RPMI8226 (cell line): ENCODE measurements around the gene DLEC1.

Experiments used
- DNase-seq: peaks from one replicate; pipeline ENCODE4 v3.0.0-alpha.2; 2015

DLEC1 gene

DNA sequence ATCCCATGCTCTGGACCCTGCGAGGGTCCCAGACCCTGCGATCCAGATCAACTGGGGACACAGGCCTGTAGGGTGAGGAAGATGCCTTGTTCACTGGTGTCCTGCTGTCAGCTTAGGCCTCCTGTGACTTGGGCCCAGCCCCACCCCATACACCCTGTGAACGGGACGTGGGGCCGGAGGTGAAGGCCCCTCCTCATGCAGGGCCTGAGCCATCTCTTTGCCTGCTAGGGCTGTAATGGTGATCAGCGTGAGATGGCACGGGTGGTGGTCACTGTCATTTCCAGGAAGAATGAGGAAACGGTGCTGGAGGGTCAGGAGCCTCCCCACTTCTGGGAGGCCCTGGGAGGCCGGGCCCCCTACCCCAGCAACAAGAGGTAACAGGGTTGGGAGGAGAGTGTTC, 36.1 kb upstream of the DLEC1 start:
- DNase-seq, result no peak

DNA sequence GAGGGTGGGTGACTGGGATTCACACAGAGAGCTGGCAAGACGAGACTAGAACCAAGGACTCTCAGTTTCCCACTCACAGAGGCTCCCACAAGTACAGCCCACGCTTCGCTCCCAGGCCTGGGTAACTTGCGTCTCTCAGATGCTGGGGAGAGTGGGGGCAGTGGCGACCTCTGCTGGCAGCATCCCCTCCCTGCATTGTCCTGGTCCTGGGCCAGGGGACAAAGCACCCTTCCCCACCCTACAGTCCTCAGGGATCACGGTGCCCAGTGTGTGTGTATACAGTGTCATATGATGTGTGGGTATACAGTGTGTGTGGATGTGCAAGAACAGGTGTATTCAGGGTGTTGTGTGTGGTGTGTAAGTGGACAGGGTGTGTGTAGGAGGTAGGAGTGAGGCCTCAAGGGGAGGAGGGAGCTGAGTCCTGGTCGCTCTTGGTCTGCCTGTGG, 35.6 kb upstream of the DLEC1 start:
- DNase-seq, result no peak

DNA sequence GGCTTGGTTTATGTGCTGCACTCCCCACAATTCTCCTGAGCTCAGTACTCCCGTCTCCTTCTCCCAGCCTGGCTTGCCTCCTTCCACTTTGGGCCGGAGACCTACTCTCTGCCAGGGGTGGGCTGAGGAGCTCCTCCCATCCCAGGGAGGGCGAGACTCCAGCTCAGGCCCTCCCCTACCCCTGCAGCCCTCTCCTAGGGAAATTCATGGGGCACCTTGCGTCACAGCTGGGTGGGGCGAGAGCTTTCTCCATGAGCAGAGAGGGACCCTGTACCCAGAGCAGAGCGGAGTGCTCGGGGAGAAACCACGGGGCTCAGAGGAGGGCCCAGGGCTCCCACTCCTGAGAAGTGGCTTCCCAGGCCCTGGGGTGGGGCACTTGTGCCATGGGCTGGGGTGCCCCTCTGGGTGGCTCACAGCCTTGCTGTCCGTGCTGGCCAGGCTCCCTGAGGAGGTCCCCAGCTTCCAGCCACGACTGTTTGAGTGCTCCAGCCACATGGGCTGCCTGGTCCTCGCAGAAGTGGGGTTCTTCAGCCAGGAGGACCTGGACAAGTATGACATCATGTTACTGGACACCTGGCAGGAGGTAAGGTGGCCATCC, 35.1 kb upstream of the DLEC1 start:
- no peak for DNase-seq

DNA sequence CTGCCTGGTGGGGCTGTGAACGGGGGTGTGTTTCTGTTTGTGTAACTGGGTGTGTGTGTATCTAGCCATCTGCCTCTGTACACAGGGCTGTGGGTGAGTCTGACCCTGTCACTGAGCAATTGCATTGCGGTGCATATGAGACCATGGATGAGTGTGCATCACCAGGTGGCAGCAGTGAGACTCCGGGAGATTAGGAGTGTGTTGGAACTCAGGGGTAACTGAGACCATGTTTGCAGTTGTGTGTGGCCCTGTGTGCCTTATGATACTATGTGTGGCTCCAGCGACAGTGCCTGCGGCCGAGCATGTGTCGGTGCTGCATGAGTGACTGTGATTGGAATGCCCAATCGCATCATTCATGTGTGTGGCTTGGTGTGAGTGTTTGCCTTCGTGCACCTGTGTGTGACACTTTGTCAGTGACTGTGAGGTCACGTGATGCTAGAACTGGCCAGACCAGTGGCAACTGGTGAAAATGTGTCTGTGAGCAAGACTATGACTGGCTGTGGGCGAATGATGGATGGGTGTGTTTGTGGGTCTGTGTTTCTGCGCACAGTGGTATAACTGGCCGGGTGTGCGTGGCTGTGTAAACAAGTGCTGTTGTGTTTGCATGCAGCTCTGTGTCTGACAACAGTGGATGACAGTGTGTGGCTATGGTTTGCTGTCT, 34.5 kb upstream of the DLEC1 start:
- DNase-seq, result peak; percentile 64

DNA sequence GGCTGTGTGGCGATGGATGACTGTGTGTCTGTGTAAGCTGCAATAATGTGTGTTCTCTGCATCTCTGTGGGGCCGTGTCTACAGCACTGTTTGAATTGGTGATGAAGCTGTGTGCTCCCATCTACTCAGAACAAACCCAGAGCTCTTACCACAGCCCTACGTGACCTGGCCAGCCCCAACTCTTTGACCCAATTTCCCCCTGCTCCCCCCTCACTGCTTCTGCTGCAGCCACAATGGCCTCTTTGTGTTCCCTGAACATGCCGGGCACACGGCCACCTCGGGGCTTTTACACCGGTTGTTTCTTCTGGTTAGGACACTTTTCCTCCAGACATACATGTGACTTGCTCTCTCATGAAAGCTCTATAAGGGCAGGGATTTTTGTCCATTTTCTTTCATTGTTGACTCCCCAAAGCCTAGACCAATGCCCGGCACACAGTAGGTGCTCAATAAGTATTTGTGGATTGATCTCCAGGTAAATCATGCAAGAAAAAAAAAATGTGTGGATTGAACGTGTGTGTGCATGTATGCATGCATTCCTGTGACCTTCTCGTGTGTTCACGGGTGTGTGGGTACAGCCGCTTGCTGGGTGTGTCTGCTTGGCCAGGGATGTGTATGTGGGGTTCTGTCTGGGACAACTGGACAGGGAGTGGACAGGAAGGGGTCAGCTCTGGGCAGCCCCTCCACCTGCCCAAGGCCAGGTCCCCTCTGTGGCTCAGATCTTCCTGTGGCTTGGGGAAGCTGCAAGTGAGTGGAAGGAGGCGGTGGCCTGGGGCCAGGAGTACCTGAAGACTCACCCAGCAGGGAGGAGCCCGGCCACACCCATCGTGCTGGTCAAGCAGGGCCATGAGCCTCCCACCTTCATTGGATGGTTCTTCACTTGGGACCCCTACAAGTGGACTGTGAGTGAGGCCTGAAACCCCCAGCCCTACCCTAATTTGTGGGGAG, 33.7 kb upstream of the DLEC1 start:
- no peak for DNase-seq

DNA sequence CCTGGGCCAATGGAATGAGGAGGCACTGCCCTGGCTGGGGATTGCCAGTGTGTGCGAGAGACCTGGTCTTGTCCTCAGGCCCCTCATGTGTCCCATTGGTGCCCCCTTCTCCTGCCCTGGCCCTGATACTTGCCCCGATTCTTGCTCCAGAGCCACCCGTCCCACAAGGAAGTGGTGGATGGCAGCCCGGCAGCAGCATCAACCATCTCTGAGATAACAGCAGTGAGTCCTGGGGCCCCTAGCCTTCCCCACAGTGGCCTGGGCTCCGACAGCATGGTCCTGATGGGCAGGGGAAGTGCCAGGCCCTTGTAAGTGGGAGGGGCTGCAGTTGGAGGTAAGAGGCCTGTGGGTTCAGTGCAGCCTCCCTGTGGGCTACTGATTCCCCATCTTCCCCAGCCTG, 33.0 kb upstream of the DLEC1 start:
- no peak for DNase-seq

DNA sequence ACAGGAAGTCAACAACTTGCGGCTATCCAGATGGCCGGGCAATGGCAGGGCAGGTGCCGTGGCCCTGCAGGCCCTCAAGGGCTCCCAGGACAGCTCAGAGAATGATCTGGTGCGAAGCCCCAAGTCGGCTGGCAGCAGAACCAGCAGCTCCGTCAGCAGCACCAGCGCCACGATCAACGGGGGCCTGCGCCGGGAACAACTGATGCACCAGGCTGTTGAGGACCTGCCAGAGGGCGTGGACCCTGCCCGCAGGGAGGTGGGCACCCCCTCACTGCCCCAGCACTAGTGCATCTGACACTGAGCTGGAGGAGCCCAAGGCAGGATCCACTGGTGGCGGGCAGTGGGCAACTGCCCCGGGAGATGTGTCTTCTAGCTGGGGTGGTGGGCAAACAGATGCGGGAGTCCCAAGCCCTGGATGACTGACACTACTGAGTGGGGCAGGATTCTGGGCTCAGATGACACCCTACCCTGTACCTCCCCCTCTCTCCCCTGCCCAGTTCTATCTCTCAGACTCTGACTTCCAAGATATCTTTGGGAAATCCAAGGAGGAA, 32.5 kb upstream of the DLEC1 start:
- no peak for DNase-seq

DNA sequence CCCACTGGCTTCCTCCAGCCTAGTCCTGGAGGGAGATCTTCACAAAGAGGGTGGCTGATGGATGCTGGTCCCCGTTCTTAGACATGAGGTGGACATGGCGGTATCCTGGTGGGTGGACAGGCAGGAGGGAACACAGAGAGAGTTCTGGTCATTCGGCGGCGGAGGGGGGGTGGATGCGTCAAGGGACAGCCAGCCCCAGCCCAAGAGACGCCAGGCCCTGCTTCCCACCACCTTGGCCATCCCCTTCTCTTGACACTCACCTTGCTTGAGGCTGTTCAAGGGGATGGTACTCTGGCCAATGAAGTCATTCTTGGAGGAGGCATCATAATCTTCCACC, 31.3 kb upstream of the DLEC1 start:
- DNase-seq, result no peak

DNA sequence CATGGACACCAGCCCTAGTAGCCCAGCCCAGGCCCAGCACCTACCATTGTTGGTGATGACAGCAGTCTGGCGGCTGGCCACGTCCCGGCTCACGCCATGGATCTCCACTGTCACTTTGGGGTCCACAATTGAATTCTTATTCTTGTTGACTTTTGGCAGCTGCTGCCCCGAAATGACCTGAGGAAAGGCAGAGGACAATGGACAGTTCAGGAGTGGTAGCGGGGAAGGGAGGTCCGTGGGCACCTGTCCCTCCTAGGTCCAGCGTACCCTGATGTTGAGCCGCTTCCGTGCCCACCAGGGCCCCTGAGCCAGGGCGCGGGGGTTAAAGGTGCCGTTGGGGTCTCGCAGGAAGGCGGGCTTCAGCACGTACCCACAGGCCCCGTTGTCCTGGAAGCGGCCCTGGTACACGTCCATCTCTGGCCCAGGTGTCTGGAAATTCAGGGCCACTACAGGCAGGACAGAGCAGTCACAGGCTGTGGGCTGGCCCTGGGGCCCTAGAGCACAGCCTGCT, 30.8 kb upstream of the DLEC1 start:
- DNase-seq, result no peak

DNA sequence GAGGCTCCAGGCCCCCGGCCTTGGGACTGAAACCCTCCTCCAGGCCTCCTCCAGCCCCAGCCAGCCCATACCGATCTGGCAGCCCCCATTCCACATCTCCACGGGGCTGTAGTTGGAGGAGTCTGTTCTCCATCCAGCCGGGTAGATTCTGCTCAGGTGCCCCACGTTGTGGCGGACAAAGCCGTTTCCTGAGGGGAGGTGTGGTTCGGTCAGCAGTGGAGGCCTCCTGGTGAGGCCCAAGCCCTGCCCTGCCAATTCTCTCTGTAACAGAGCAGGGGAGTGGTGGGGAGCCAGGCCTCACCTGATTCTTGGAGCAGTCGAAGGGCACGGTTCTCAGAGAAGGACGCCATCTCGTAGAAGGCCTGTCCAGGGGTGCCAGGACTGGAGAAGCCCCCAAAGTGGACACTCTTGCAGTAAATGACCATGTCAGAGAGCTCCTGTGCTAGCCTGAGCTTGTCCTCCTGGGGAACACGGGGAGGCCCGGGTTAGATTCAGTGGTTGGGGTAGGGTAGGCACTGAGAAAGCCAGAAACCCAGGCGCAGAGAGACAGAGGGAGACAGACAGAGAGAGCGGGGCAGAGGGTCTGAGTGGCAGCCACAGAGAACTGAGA, 29.9 kb upstream of the DLEC1 start:
- DNase-seq, result no peak

DNA sequence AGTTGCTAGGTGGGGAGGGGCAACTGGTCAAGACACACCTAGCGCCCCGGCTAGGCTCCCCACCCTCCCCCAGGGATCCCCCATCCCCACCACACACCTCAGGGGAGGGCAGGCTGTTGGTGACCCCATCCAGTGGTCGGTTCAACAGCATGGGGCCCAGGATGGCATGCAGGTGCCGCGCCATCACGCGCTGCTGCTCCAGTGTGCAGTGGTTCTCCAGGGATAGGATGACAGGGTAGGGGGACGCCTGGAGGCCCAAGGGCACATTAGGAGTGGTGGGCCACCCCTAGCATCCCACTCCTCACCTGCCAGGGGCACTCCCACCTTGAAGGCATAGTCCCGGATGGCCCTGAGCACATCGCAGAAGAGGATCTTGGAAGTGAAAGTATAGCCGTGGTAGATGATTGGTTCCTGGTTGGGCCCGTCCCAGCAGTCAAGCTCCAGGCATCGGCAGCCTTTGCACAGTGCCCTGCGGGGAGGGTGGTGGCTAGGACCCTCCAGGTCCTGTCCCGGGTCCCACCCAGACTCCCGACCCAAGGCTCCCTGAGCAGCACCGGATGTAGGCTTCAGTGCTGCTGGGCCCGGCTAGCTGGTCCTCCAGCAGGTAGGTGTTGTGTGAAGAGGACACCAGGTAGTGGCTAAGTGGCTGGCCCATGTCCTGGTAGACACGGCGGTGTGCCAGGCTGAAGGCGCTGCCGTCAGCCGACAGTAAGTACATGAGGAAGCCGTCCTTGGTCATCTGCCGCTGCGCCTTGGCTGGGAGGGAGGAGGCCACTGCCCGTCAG, 29.0 kb upstream of the DLEC1 start:
- DNase-seq, result no peak

DNA sequence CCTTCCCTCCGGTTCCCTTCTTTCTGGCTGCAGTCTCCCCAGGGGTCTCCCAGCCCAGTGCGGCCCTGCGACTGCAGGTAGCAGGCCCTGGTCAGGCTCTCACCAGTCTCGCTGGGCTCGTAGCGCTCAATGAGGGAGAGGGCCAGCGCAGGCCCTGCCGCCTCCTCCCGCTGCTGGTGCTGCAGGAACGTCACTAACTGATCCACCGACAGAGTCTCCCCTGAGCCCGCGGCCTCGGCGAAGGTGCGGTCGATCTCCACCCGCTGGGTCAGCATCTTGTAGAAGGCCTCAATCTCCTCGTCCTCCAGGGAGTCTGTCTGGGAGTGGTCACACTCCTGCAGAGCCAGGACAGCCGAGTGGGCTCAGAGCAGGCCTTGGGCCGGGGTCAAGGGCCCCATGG, 27.9 kb upstream of the DLEC1 start:
- no peak for DNase-seq

DNA sequence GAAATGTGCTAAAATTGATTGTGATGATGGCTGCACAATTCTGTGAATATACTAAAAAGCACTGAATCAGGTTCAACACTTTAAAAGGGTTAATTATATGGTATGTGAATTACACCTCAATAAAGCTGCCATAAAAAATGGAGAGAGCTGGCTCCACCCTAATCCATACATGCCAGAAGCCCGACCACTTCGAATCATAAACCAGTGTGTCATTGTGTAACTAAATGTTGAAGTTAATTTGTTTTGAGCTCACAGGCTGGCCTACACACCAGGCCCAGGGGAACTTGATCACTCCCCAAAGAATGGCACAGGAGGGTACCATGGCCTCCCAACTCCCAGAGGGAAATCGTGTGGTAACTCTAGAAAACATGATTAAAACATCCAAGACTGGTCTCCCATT, 23.5 kb upstream of the DLEC1 start:
- DNase-seq, result no peak

DNA sequence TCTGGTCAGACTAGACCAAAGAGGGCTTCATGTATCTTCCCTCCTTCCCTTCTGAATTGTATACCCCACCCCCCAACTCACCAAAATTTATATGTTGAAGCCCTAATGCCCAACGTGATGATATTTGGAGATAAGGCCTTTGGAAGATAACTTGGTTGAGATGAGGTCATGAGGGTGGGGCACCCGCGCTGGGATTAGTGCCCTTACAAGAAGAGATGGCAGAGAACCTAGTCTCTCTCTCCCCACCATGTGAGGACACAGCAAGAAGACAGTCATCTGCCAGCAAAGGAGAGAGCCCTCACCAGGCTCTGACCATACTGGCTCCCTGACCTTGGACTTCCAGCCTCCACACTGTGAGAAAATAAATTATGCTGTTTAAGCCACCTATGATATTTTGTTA, 23.0 kb upstream of the DLEC1 start:
- no peak for DNase-seq

DNA sequence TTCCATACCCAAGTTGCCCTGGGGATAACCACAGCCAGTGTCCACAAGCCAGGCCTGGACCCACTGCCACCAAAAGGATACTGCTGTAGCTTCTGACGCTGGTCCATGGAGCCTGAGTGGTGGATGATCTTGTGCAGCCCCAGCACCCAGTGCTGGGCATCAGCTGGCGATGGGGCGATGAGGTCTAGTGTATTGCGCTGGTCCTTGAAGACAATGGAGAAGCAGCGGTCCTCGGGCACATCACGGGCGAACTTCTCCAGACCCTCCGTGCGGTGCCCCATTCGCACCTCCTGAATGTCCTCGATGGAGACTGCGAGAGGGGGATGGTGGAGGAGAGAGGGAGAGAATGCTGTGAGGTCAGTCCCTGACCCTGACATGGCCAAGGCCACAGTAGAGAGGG, 22.6 kb upstream of the DLEC1 start:
- no peak for DNase-seq

DNA sequence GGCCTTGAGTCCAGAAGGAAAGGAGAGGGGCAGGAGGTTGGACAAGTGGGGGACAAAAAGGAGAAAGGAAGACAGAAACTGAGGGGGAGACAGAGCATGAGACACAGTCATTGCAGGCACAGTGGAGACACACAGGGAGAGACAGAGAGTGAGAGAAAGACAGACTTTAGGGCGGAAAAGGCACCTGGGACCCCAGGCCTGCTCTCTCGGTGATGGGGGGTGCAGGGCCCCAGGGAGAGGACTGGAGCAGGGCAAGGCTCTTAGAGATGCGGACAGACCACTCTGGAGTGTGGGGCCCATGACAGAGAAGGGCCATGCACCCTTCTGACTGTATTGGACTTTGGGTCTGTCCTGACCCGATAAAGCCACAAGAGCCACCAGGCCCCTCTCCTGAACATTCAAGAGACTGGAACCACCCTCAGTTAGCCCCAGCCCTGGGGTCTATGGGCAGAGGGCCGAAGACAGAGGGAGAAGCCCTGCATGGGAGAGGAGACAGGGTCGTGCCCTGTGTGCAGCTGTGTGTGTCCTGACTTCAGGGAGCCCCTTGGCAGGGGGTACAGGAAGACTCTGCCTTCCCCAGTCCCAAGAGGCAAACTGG, 22.1 kb upstream of the DLEC1 start:
- no peak for DNase-seq

DNA sequence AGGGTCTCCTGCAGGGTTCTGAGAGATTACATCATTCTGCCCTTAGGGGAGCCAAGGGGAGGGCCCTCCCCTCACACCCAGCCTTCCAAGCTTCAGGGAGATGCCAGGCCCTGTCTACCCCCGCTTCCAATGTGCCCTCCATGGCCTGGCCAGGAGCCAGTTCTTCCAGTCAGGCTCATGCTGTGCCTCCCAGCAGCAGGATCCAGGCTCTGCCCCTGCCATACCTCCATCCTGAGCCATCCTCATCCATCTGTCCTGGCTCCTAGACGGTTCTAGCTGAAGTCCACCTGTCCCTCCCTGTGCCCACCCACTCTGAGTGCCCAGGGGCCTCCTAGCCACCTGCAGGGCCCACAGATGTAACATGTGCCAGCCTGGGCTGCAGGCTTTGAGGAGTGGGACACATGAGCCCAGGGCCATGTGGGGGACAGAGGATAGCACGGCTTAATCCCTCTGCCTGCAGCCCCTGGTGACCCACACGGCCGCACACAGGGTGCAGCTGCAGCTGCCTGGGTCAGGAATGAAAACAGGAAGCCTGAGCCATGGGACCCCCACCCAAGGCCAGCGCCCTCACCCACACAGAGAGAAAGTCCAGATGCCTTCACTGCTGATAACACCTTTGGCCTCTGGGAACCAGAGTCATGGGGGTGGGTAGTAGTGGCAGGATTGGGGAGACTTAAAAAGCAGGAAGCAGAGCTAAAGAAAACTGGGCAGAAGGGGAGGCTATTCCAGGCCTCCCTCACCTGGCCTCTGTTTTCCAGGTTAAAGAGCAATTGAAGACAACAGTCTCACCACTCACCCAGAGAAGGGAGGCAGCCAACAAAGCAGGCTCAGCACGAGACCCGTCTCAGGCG, 21.3 kb upstream of the DLEC1 start:
- DNase-seq, result no peak

DNA sequence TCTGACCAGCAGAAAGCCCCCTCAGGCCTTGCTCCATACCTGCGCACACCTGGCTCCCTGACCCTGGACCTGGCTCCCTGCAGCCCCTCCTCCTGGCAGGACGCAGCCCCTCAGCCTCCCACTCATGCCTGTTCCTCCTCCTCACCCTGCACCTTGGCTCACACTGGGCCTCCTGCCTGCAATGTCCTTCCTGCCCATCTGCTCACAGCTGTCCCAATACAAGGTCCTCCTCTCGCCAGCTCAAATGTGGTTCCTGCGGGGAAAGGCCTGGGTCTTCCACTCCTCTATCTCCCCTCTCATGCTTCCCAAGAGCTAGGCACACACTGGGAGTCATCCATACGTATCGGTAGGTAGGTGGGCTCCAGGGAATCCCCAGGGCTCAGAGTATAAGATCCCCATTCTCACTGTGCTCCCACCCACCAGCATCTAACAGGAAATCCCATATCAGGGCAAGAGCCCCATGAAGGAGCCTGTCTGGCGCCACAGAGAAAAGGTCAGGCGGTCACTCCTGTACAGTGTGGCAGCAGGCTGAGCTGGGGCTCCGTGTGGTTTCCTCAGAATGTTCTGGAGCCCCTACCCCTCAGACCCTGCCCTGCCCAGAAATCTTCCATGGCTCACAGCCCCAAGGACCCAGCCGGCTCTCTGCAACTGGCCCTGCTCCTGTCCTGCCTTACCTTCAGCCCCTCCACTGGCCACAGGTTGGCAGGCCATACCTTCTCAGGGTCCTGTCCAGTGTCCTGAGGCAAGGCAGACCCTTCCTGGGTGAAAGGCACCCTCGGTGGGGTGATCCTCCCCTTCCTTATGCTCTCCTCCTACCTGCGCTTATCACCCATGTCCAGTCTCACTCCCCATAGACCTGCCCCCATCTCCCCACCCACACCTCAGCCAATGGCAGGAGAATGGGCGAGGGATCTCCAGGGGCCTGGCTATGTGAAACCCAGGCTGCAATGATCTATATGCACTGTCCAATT, 20.4 kb upstream of the DLEC1 start:
- no peak for DNase-seq

DNA sequence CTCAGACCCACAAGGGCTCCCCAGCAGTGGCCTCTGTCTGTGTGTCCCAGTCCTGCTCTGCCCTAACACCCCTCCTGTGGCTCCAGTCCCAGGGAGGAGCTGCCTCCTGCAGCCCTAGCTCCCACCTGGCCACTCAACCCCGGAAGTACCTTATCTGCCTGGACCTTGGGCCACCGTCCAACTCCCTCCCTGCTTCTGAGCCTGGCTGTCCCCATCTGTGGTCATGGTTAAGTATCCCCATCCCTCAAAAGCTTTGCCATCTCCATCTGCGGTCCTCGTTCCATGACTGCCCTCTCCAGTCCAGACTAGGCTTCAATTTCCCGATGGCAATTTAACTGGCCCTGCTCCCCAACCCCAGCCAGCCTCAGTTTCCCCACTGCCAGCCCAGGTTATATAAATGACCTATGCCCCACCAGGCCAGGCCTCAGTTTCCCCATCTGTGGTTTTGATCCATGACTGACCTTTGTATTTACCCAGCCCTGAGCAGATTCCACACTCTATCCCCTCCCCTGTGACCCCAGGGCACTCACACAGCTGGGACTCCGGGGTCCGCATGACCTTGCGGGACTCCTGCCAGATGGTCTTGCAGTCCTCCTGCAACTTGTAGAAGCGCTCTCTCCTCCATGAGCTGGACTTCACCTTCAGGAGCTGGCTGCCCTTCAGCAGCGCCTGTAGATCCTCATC, 19.2 kb upstream of the DLEC1 start:
- DNase-seq, result no peak
